GM19023 (cell line): Measurements from ENCODE around the gene OPTC.

ENCODE experiments used
- ATAC-seq: cut with Tn5 transposase; IDR thresholded peaks from one replicate; pipeline ENCODE4 v1.9.1; 2021; ENCODE audit warnings: mild to moderate bottlenecking, moderate library complexity; ENCODE audit not compliant: unreplicated experiment

The OPTC gene

DNA sequence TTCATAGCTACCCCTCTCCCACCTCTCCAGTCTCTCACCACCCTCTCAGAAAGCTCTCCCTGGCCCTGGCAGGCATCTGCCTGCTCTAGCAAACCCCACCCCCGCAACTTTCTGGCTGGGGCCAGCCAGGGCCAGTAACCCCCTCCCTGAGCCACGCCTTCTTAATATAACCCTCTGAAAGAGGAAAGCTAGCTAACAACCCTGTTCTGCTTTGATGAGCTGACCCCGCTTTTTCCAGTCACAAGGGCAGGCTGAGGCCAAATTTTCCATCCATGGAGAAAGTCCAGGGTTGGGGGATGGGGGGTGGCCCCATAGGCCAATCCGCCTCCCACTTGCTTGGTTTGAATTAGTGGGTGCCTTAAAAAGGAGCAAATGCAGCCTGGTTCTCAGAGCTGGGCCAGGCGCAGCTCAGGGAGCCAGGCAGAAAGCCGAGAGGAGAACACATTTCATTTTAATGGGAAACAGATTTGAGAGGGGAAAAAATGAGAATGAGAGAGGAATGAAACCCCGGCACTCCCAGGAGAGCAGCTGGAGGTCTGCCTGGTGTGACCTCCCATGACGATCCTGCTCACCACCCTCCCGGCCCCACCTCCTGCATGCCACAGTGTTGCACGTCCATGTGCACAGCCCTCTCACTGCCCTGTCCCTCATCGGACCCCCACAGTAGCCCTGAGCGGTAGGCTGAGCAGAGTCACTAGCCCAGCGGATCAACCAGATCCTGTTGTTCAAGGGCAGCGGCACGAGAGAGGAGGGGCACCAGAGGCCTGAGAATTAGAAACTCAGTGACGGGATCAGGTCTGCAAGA, 62.3 kb downstream of the OPTC start:
- ATAC-seq: no peak

DNA sequence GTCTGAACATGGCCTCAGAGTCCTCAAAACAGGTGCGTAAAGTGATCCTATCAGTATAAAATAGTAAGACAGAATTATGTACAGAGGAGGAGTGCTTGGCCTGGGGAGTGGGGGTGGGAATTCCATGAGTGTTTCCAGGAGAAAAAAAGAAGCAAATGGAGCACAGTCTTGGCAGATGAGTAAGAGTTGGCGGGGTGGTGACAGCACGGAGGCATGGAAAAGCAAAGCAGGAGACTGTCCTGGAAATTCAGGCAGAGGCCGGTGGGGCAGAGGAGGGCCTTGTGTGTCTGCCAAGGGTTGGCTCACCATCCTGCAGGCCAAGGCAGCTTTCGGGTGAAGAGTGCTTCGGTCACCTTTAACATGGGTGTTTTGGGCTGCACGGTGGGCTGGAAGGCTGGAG, 63.4 kb downstream of the OPTC start:
- no peak for ATAC-seq

DNA sequence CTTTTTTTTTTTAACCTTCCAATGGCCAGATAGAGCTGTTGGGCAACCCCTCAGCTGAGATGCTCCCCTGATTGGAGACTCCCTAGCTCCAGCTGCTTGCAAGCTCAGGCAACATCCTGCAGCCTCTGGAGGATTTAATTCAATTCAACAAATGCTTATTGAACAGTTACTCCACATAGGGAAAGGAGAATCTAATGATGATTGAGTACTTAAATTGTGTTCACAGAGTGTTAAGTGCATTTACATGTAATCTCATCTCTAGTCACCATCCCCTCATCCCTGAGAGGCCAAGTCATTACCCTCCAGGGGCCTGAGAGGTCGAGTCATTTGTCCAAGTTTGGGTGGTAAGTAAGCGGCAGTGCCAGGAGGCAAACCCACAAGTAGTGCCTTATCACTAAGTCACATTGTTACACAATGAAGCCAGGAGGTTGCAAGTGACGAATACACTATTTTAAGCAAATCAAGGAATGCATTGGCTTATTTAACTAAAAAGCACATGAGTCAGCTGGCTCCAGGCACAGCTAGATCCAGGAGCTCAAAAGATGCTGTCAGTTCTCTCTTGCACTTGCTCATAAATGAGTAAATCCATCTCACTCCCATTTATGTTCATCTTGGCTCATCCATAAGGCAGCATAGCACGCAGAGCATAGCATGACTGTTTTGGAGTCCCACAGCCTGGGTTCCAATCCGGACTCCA, 64.3 kb downstream of the OPTC start:
- no peak for ATAC-seq
